Neural cell (in vitro differentiated cells): Measurements from ENCODE around the gene ADAMTS6.

Experiments
- CTCF ChIP-seq: fragments of 450-650 bp; IDR thresholded peaks from 2 replicates; pipeline ENCODE4 v1.5.1; 2014; ENCODE audit warnings: antibody characterized with exemption, mild to moderate bottlenecking, moderate library complexity; ENCODE audit not compliant: poor library complexity, severe bottlenecking
- EP300 ChIP-seq: fragments of 450-650 bp; conservative IDR thresholded peaks from 2 replicates; pipeline ENCODE4 v1.6.1; 2014; ENCODE audit warnings: antibody characterized with exemption, mild to moderate bottlenecking, moderate library complexity; ENCODE audit not compliant: poor library complexity, severe bottlenecking
- EZH2 ChIP-seq: fragments of 200-600, 300-800 bp; shearing (Covaris generic), sonication (generic); IDR thresholded peaks from 2 replicates; pipeline ENCODE4 v1.6.1; 2014; ENCODE audit warnings: antibody characterized with exemption, low read length, borderline replicate concordance, mild to moderate bottlenecking; ENCODE audit not compliant: insufficient read depth, poor library complexity, severe bottlenecking
- POLR2AphosphoS5 ChIP-seq: IDR thresholded peaks from 2 replicates; pipeline ENCODE4 v1.6.1; 2012
- SMC3 ChIP-seq: fragments of 450-650 bp; conservative IDR thresholded peaks from 2 replicates; pipeline ENCODE4 v1.6.1; 2014; ENCODE audit warnings: antibody characterized with exemption, mild to moderate bottlenecking, moderate library complexity; ENCODE audit not compliant: poor library complexity
- TF ChIP-seq, protein P1 (sequence below): IDR thresholded peaks from 2 replicates; pipeline ENCODE4 v1.6.1; 2012; ENCODE audit warnings: borderline replicate concordance

- TF ChIP-seq EZH2, result no peak
- TF ChIP-seq CTCF, result no peak
- no peak for TF ChIP-seq EP300
- no peak for TF ChIP-seq SMC3
- TF ChIP-seq, protein P1, sequence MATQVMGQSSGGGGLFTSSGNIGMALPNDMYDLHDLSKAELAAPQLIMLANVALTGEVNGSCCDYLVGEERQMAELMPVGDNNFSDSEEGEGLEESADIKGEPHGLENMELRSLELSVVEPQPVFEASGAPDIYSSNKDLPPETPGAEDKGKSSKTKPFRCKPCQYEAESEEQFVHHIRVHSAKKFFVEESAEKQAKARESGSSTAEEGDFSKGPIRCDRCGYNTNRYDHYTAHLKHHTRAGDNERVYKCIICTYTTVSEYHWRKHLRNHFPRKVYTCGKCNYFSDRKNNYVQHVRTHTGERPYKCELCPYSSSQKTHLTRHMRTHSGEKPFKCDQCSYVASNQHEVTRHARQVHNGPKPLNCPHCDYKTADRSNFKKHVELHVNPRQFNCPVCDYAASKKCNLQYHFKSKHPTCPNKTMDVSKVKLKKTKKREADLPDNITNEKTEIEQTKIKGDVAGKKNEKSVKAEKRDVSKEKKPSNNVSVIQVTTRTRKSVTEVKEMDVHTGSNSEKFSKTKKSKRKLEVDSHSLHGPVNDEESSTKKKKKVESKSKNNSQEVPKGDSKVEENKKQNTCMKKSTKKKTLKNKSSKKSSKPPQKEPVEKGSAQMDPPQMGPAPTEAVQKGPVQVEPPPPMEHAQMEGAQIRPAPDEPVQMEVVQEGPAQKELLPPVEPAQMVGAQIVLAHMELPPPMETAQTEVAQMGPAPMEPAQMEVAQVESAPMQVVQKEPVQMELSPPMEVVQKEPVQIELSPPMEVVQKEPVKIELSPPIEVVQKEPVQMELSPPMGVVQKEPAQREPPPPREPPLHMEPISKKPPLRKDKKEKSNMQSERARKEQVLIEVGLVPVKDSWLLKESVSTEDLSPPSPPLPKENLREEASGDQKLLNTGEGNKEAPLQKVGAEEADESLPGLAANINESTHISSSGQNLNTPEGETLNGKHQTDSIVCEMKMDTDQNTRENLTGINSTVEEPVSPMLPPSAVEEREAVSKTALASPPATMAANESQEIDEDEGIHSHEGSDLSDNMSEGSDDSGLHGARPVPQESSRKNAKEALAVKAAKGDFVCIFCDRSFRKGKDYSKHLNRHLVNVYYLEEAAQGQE, result no peak
- TF ChIP-seq POLR2AphosphoS5, result no peak
Observed at GRCh38 chr5:65530904-65531303, 49.2 kb upstream of the ADAMTS6 start.
